Ramos (cell line): ENCODE measurements around the gene C22orf15.

ENCODE experiments used
- in situ Hi-C: fragments of 300-500 bp; cut with MboI; formaldehyde crosslinking; loops from one replicate; pipeline ENCODE4 v1.14.3; 2022; ENCODE audit warnings: low sequenced_read_pairs; ENCODE audit not compliant: unreplicated experiment

Gene C22orf15

GRCh38 chr22:23750367-23750713, 12.4 kb upstream of the C22orf15 start:
- in situ Hi-C loops = no loop called here

DNA sequence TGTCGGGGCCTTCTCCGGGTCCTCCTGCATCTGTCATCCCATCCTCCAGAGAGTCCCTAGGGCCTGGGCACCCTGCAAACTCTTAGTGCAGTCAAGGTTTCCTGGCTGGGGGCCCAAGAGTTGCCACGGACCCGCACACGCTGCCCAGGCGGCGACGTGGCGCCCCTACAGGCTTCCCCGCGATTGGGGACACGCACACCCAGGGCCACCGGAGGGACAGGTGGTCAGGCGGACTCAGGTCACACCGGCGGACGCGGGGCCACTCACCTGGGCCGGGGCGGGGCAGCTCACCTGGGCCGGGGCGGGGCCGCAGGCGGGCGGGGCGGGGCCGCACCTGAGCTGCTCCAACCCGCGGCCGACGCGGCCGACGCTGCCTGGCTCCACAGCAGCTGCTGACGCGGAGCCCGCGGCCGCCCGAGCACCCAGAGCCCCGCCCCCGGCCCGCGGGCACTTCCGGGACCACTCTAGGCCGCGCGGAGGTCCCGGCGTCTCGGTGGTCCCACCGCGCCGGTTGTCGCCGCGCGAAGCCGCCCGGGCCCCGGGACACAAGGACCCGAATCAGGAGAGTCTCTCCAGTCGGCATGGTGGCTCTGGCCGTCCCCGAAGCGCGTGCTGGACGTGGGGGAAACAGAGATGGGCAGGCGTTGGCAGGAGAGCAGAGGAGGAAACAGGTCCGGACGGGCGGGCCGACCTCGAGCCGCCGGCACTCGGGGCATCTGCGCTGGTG, 11.9 kb upstream of the C22orf15 start, which contains the start of gene ZNF70:
ZNF70 (minus strand) TSS at position 399 of the 727 bp plus-strand sequence. CDS start 5,972 bp downstream, outside the sequence.
- in situ Hi-C loops = no loop called here

GRCh38 chr22:23751441-23751996, 11.3 kb upstream of the C22orf15 start:
- in situ Hi-C loops = no loop called here

DNA sequence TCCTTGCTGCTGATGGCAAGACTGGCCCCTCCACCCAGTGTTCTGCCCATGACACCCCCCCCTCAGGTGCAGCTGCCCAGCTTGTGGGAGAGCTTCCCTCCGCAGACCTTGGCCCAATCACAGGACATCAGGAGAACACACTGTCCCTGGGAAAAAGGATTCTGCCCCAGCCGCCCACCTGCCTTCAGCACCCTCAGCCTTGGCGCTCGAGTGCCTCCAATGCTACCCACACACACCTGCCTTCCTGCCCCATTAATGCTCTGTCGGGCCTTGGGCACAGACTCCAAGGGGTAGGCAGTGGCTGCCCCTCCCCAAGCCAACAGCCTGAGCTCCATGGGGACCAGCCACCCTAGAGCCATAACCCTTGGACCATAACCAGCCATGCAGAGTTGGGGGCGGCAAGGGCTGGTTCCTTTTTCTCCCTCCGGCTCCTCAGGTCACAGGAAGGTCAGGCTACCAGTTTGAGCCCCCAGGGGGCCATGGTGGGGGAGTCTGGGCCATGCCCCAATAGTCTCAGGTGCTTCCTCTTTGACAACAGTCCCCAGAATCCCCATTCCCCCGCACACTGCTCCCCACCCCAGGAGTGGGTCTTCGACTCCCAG, 10.6 kb upstream of the C22orf15 start:
- in situ Hi-C loops = no loop called here

GRCh38 chr22:23752750-23753149, 10.0 kb upstream of the C22orf15 start:
- in situ Hi-C loops = no loop called here

- in situ Hi-C loops = no loop called here
Measured at GRCh38 chr22:23753385-23753784, 9.4 kb upstream of the C22orf15 start.

- in situ Hi-C loops = no loop called here
Measured at GRCh38 chr22:23754220-23754919, 8.4 kb upstream of the C22orf15 start, which contains the start of gene VPREB3. TSS of gene VPREB3 (minus strand) at chr22:23754425. CDS start at chr22:23754363, 62 bp downstream.

GRCh38 chr22:23754980-23755636, 7.7 kb upstream of the C22orf15 start:
- in situ Hi-C loops = no loop called here

DNA sequence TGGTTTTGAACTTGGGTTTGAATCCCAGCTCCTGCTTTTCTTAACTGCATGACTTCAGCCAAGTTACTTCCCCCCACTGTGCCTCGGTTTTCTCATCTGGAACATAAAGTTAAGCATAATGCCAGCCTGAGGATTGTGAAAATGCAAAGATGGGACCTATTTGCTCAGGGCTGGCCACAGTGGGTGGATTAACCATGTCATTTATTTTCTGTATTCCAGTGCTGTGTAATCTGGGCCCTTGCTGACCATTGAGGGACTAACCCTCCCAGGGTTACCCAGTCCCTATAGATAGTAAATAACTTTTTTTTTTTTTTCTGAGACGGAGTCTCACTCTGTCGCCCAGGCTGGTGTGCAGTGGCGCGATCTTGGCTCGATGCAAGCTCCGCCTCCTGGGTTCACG, 7.1 kb upstream of the C22orf15 start:
- in situ Hi-C loops = no loop called here

GRCh38 chr22:23756891-23757290, 5.9 kb upstream of the C22orf15 start:
- in situ Hi-C loops = no loop called here

DNA sequence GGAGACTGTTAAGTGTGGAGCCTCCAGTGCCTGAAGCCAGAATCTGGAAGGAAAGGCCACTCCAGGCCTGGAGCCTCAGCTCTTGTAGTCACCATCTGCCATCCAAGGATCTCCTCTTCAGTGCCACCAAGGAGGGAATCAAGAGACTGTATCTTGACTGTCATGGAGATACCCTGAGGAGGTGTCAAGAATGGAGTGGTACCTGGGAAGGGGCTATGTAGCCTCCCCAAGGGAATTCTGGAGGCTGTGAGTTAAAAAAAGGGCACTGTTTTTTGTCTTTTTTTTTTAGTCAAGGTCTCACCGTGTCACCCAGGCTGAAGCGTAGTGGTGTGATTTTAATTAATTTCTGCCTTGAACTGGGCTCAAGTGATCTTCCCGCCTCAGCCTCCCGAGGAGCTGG, 3.2 kb upstream of the C22orf15 start:
- in situ Hi-C loops = no loop called here

DNA sequence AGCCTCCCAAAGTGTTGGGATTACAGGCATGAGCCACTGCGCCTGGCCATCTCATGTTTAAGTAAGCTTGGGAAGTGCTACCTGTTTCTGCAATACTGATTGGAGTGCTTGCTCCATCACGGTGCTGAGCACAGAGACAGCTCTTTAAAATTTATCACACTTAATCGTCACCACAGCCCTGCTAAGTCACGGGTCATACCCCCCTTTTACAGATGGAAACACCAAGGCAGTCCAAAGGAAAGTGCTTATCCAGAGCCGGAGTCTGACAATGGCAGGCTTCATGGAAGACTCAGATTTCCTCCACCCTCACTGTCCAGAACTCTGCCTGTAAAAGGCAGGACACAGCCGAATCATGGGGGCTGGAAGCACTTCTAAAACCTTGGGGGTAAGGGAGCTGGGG, 2.7 kb upstream of the C22orf15 start:
- in situ Hi-C loops = loop anchor here (10.0 kb wide), 2 partner anchors 135 to 215 kb away; no protein-coding TSS in a partner anchor

DNA sequence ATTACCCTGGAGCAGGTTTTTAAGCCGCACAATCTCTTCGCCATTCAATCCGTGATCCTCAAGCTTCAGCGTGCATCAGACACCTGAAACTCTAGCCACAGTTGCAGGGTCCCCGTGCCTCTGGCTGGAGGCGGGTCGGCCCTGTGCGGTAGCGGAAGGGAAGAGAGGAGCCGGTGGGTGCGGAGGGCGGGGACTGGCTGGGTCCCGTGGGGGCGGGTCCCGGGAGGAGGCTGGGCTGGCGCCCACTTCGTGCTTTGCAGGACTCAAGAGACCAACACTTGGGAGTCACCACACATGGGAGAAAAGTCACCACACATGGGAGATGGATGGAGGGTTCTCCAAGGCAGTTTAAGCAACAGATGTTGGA, 772 bp downstream of the C22orf15 start:
- in situ Hi-C loops = loop anchor here (10.0 kb wide), 2 partner anchors 139 to 219 kb away; no protein-coding TSS in a partner anchor

DNA sequence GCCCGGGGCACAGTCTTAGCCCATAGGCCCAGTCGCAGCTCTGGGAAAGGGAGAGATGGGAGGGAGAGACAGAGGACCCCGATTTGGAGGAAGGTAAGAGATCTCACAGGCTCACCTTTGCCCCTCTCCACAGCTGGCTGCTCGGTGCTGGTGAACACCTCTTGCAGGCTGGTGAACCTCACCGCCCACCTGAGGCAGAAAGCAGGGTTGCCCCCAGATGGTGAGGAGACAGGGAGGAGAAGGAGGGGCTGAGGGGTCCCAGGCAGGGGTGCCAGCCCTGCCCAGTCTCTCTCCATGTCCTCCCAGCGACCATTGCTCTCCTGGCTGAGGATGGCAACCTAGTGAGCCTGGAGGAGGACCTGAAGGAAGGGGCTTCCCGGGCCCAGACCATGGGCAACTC, 1.2 kb downstream of the C22orf15 start:
- in situ Hi-C loops = loop anchor here (10.0 kb wide), 2 partner anchors 139 to 219 kb away; no protein-coding TSS in a partner anchor

DNA sequence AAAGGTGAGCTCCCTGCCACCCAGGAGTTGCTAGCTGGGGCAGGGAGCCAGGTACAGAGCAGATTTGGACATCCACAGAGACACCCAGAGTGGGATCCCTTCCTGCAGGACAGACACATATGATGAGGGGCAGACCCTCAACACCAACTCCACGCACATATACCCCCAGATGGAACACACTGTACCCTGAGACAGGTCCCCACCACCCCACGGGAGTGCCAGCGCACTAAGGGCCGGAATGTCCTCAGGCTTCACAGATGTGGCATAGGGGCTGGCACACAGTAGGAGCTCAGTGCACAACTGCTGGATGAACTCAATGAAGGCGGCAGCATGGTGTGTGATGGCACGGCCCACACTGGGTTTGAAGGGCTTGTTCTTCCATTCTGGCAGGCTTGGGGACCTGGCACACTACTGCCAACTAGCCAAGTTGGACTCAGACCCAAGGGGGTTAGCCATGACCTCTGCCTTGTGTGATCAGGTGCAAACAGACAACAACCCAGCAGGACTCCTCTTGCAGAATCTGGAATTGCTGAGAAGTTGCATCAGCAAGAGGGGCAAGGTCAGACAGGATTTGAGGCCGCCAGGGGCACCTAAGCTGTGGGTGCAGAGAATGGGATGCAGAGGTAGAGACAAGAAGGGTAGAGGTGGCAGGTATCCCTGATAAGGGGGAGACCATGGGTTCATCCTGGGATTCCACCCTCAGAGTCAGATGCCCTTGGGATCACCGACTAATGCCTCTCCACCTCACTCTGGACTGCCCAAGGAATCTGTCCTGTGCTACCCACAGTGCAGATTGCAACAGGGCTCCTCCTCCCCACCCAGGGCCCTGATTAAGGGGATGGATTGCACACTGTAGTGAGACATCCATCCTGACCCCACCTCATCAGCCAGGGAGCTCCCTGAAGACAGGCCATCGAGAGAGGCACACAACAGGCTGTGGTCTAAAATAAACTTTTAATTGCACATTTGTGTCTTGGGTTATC, 2.4 kb downstream of the C22orf15 start:
- in situ Hi-C loops = loop anchor here (10.0 kb wide), 2 partner anchors 140 to 220 kb away; no protein-coding TSS in a partner anchor

- in situ Hi-C loops = loop anchor here (10.0 kb wide), 2 partner anchors 142 to 222 kb away; no protein-coding TSS in a partner anchor
Measured at GRCh38 chr22:23767303-23767672, 4.5 kb downstream of the C22orf15 start.

DNA sequence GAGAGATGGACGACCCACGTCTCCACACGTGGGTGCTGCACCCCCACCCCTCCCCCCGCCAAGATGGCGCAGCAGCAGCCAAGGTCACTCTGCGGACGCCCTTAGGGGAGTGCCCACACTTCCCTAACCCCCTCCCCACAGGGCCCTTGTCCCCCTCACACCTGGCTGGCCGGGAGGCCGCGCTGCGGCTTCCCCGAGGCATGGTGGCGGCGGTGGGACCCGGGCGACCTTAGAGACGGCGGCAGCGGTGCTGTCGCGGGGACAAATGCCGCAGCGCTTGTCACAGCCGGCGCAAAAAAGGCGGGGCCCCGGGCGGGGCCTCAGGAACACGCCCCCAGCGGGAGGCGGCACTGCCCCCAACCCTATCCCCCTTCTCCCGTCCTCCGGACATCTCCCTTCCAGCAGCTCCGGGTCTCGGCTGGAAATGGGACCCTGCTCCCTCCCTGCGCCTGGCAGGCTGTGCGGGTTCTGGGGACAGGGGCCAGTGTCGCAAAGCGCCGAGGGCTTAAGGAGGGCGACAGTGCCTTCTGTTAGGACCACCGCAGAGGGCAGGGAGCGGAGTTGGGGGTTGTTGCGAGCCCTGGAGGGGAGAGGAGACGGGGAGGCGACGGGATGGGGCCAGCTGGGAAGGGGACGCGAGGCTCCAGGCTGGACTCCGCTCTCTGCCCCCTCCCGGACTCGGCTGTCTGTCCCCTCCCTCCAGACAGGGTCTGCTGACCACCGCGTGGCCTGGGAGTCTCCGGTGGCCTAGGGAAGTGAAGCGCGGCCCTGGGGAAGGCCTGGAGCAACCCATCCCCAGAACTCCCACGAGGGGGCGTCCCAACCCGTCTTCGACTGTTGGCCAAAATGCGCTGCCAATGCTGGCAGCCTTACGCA, 5.1 kb downstream of the C22orf15 start, which contains the start of gene CHCHD10:
CHCHD10 (minus strand) TSS at position 300 of the 876 bp plus-strand sequence; CDS start at position 202, 98 bp downstream.
- in situ Hi-C loops = loop anchor here (10.0 kb wide), 2 partner anchors 143 to 223 kb away; no protein-coding TSS in a partner anchor
